Upper lobe of left lung (tissue), 6 donors: ENCODE measurements around the gene ZNF496. TPM values are rescaled to one million over a fixed set of nuclear protein-coding genes. Genes with fewer than 3 reads are reported as not detected.

ENCODE experiments used
- ATAC-seq, 2 donors: fragments of 200-7000 bp; cut with Tn5 transposase; one replicate each; pipeline ENCODE4 v1.9.1; 2022; ENCODE audit warnings: mild to moderate bottlenecking in 2 of 2, moderate library complexity in 2 of 2; ENCODE audit not compliant: low FRiP score in 2 of 2
- DNase-seq, 2 donors: peaks; one replicate each; pipeline ENCODE4 v3.0.0-alpha.2; 2019 to 2020
- H3K27ac ChIP-seq, 4 donors: fragments of 200-600 bp; sonication (generic); one replicate each; pipeline ENCODE4 v1.5.1; 2016 to 2019
- H3K27me3 ChIP-seq, 4 donors: fragments of 200-600 bp; sonication (generic); one replicate each; pipeline ENCODE4 v1.5.1; 2017 to 2019
- H3K36me3 ChIP-seq, 4 donors: fragments of 200-600 bp; sonication (generic); one replicate each; pipeline ENCODE4 v1.5.1; 2016 to 2019
- H3K4me1 ChIP-seq, 4 donors: fragments of 200-600 bp; sonication (generic); one replicate each; pipeline ENCODE4 v1.5.1; 2018 to 2019
- H3K4me3 ChIP-seq, 4 donors: fragments of 200-600 bp; sonication (generic); one replicate each; pipeline ENCODE4 v1.5.1; 2017 to 2019; ENCODE audit warnings: mild to moderate bottlenecking in 2 of 4, moderate library complexity in 1 of 4
- H3K9me3 ChIP-seq, 4 donors: fragments of 200-600 bp; sonication (generic); one replicate each; pipeline ENCODE4 v1.5.1; 2018 to 2019
- CTCF ChIP-seq, 6 experiments: fragments of 450-650 bp in 4 of 6; fragments of 200-600 bp in 2 of 6; sonication (generic) in 2 of 6; IDR thresholded peaks; one replicate each; pipeline ENCODE4 v1.5.1; 2016 to 2019; ENCODE audit warnings: antibody characterized with exemption in 6 of 6
- EP300 ChIP-seq, 4 donors: sonication (generic); formaldehyde crosslinking; IDR thresholded peaks; one replicate each; pipeline ENCODE4 v1.5.1; 2017; ENCODE audit warnings: antibody characterized with exemption in 4 of 4, control low read depth in 2 of 4
- POLR2A ChIP-seq, 4 donors: fragments of 450-650 bp; IDR thresholded peaks; one replicate each; pipeline ENCODE4 v1.5.1; 2016 to 2017; ENCODE audit warnings: antibody characterized with exemption in 4 of 4, mild to moderate bottlenecking in 2 of 4
- POLR2AphosphoS5 ChIP-seq, 2 donors: sonication (generic); formaldehyde crosslinking; IDR thresholded peaks; one replicate each; pipeline ENCODE4 v1.5.1; 2017; ENCODE audit warnings: antibody characterized with exemption in 2 of 2
- WGBS, 2 donors: methylation state at CpG; one replicate each; pipeline ENCODE4 v1.1.5; 2017 to 2018; 5-methylcytosine and 5-hydroxymethylcytosine counted together
- total RNA-seq, 6 donors: library from RNA; depleted of rRNA in 4 of 6; stranded (reverse); fragments of >200 nt in 4 of 6; gene quantifications; one replicate each; pipeline versions ENCODE4 v1.1.0 to v1.2.1, GENCODE V29; 2016 to 2021
- donor health status: DM: no; HTN: no; CAD: no; lungs with moderate emphysema.
- donor health status: DM: no; HTN: yes; CAD: no; lungs with severe emphysema.

ZNF496 gene
- total RNA-seq, 6 donors from 2014 or later, result 20.8 to 59.7 (median 27.2) TPM

GRCh38 chr1:247329097-247329617 lies 2.5 kb downstream of the ZNF496 start:
- H3K36me3 ChIP-seq, result peaks cover 2 to 59% (median 20%) of the 10 kb centered on the region in 4 donors
- no peak overlapping the region for H3K27ac ChIP-seq
- WGBS, 2 donors, result 97% methylated on average over 13 to 22 of the region's 24 CpGs
- no peaks in the 10 kb centered on the region for H3K9me3 ChIP-seq
- DNase-seq (peak in 1 of 2 donors; percentile 72), ATAC-seq (no peak)
- H3K4me3 ChIP-seq, result no peak overlapping the region
- H3K4me1 ChIP-seq, result peaks cover 16 to 28% (median 22%) of the 10 kb centered on the region in 4 donors
- no peak for TF ChIP-seq POLR2A (IDR thresholded peaks at IDR 0.05)
- no peak for TF ChIP-seq EP300 (IDR thresholded peaks at IDR 0.05)
- no peak for TF ChIP-seq POLR2AphosphoS5 (IDR thresholded peaks at IDR 0.05)
- no peak for TF ChIP-seq CTCF (IDR thresholded peaks at IDR 0.05)
- no peaks in the 10 kb centered on the region for H3K27me3 ChIP-seq

GRCh38 chr1:247328311-247328710 lies 3.4 kb downstream of the ZNF496 start:
- H3K4me3 ChIP-seq, result no peak overlapping the region
- TF ChIP-seq EP300 (IDR thresholded peaks at IDR 0.05), result no peak
- TF ChIP-seq POLR2AphosphoS5 (IDR thresholded peaks at IDR 0.05), result no peak
- TF ChIP-seq POLR2A (IDR thresholded peaks at IDR 0.05), result no peak
- TF ChIP-seq CTCF (IDR thresholded peaks at IDR 0.05), result no peak
- H3K9me3 ChIP-seq, result no peaks in the 10 kb centered on the region
- WGBS, 2 donors, result 99 to 100% methylated on average over 5 of the region's 5 CpGs
- no peak for DNase-seq
- ATAC-seq, result no peak
- peaks cover 2 to 63% (median 20%) of the 10 kb centered on the region in 4 donors for H3K36me3 ChIP-seq
- H3K27ac ChIP-seq, result no peak overlapping the region
- H3K4me1 ChIP-seq, result peaks cover 13 to 27% (median 20%) of the 10 kb centered on the region in 4 donors
- no peaks in the 10 kb centered on the region for H3K27me3 ChIP-seq

- 66 to 71% methylated on average over 8 of the region's 8 CpGs for WGBS, 2 donors
- H3K4me3 ChIP-seq, result no peak overlapping the region
- no peak for TF ChIP-seq POLR2AphosphoS5 (IDR thresholded peaks at IDR 0.05)
- no peak for TF ChIP-seq POLR2A (IDR thresholded peaks at IDR 0.05)
- TF ChIP-seq CTCF (IDR thresholded peaks at IDR 0.05), result no peak
- TF ChIP-seq EP300 (IDR thresholded peaks at IDR 0.05), result no peak
- no peak overlapping the region for H3K27ac ChIP-seq
- H3K9me3 ChIP-seq, result no peaks in the 10 kb centered on the region
- H3K27me3 ChIP-seq, result no peaks in the 10 kb centered on the region
- H3K36me3 ChIP-seq, result peaks cover 6 to 81% (median 34%) of the 10 kb centered on the region in 4 donors
- no peak for ATAC-seq
- no peak for DNase-seq
- peaks cover 9 to 14% (median 11%) of the 10 kb centered on the region in 4 donors for H3K4me1 ChIP-seq
Observed at GRCh38 chr1:247326411-247327130, 5.1 kb downstream of the ZNF496 start.

GRCh38 chr1:247324923-247325322 lies 6.7 kb downstream of the ZNF496 start:
- H3K9me3 ChIP-seq, result no peaks in the 10 kb centered on the region
- H3K36me3 ChIP-seq, result peaks cover 10 to 95% (median 43%) of the 10 kb centered on the region in 4 donors
- no peak for ATAC-seq

More at GRCh38 chr1:247324923-247325322, 6.7 kb downstream of the ZNF496 start:
- Histone ChIP-seq H3K27me3 (no peaks in the 10 kb centered on the region), H3K27ac (no peak overlapping the region), H3K4me1 (peaks cover 0 to 2% (median under 1%) of the 10 kb centered on the region in 4 donors), H3K4me3 (no peak overlapping the region)
- no peak for DNase-seq
- TF ChIP-seq POLR2A (IDR thresholded peaks at IDR 0.05) (no peak), EP300 (IDR thresholded peaks at IDR 0.05) (no peak), POLR2AphosphoS5 (IDR thresholded peaks at IDR 0.05) (no peak), CTCF (IDR thresholded peaks at IDR 0.05) (no peak)
- 92 to 98% methylated on average over 2 of the region's 2 CpGs for WGBS, 2 donors
